ENCODE results near the gene SS18.

The SS18 gene

GRCh38 chr18:26089293-26090129 is 902 bp downstream of the SS18 start:
- no peak for TF ChIP-seq CTCF (IDR thresholded peaks at IDR 0.05; ENCODE audit: borderline replicate concordance, insufficient read depth, low read depth, low read length)
- H3K4me3 ChIP-seq (ENCODE audit: low read depth, low read length) = peak overlapping the region; percentile 87

GRCh38 chr18:26088487-26088886 is 1.9 kb downstream of the SS18 start:
- peak overlapping the region; percentile 87 for H3K4me3 ChIP-seq (ENCODE audit: low read depth, low read length)
- no peak for TF ChIP-seq CTCF (IDR thresholded peaks at IDR 0.05; ENCODE audit: borderline replicate concordance, insufficient read depth, low read depth, low read length)

- no peak overlapping the region for H3K4me3 ChIP-seq (ENCODE audit: low read depth, low read length)
- no peak for TF ChIP-seq CTCF (IDR thresholded peaks at IDR 0.05; ENCODE audit: borderline replicate concordance, insufficient read depth, low read depth, low read length)
Measured at GRCh38 chr18:26086959-26087358, 3.5 kb downstream of the SS18 start.

DNA sequence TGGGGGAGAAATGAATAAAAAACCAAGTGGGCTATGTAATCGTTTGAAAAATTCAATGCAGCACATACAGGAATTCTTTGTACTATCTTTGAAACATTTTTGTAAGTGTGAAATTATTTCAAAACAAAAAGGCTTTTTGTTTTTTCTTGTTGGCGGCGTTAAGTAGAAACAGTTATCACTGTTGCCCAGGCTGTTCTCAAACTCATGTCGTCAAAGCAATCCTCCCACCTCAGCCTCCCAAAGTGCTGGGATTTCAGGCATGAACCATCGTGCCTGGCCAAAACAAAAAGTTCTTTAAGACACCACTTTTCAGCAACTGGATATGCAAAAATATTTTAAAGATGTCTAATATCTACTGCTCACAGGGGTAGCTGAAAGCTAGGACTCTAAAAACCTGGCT is 5.4 kb downstream of the SS18 start:
- no peak for TF ChIP-seq CTCF (IDR thresholded peaks at IDR 0.05; ENCODE audit: borderline replicate concordance, insufficient read depth, low read depth, low read length)
- no peak overlapping the region for H3K4me3 ChIP-seq (ENCODE audit: low read depth, low read length)

- no peak for TF ChIP-seq CTCF (IDR thresholded peaks at IDR 0.05; ENCODE audit: borderline replicate concordance, insufficient read depth, low read depth, low read length)
- no peak overlapping the region for H3K4me3 ChIP-seq (ENCODE audit: low read depth, low read length)
Measured at GRCh38 chr18:26083099-26083498, 7.3 kb downstream of the SS18 start.

GRCh38 chr18:26082475-26082874 is 7.9 kb downstream of the SS18 start:
- no peak for TF ChIP-seq CTCF (IDR thresholded peaks at IDR 0.05; ENCODE audit: borderline replicate concordance, insufficient read depth, low read depth, low read length)
- H3K4me3 ChIP-seq (ENCODE audit: low read depth, low read length) = no peak overlapping the region

DNA sequence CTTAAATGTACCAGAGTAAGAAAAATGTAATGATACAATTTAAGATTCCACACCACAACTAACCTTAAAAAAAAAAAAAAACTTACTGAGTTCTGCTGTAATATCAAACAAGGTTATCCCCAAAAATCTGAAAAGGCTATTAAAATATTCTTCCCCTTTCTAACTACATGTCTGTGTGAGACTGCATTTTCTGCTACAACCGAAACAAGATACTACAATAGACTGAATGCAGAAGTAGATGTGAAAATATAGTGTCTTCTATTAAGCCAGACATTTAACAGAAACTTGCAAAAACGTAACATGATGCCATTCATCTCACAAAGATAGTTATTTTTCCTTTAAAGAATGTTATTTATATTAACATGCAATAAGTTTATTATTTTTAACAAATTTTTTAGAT is 16.2 kb downstream of the SS18 start:
- TF ChIP-seq CTCF (IDR thresholded peaks at IDR 0.05; ENCODE audit: borderline replicate concordance, insufficient read depth, low read depth, low read length) = no peak
- no peak overlapping the region for H3K4me3 ChIP-seq (ENCODE audit: low read depth, low read length)
